GM12878 (cell line): ENCODE measurements around the gene NECAB3.

Experiments used
- BACH1 ChIP-seq: fragments of 450-650 bp; IDR thresholded peaks from 2 replicates; pipeline ENCODE4 v1.6.1; 2017; ENCODE audit warnings: mild to moderate bottlenecking, borderline replicate concordance
- CHD1 ChIP-seq: IDR thresholded peaks from 2 replicates; pipeline ENCODE4 v1.6.1; 2012; ENCODE audit warnings: low read depth, low read length, improper control_type of control experiment
- CREB1 ChIP-seq: IDR thresholded peaks from 2 replicates; pipeline ENCODE4 v1.6.1; 2012; ENCODE audit warnings: low read depth, mild to moderate bottlenecking, inconsistent platforms
- CREM ChIP-seq: IDR thresholded peaks from 2 replicates; pipeline ENCODE4 v1.6.1; 2014; ENCODE audit warnings: antibody characterized with exemption, low read depth
- CTCF ChIP-seq, 3 experiments: IDR thresholded peaks in 2 of 3; conservative IDR thresholded peaks in 1 of 3; 2 replicates each; pipeline ENCODE4 v1.5.1; 2011; ENCODE audit warnings: low read depth in 3 of 3, low read length in 3 of 3, mild to moderate bottlenecking in 3 of 3, control low read depth in 2 of 3, moderate library complexity in 2 of 3, inconsistent platforms in 1 of 3, mixed read lengths in 1 of 3; ENCODE audit not compliant: control insufficient read depth in 2 of 3, insufficient read depth in 1 of 3; ENCODE audit errors: extremely low read depth in 1 of 3
- EZH2 ChIP-seq: IDR thresholded peaks from 2 replicates; pipeline ENCODE4 v1.6.1; 2012; ENCODE audit warnings: low read depth, mild to moderate bottlenecking, control low read depth, inconsistent platforms, low read length, borderline replicate concordance; ENCODE audit not compliant: control insufficient read depth
- MEF2B ChIP-seq: fragments of 450-650 bp; IDR thresholded peaks from 2 replicates; pipeline ENCODE4 v1.6.1; 2018; ENCODE audit warnings: mild to moderate bottlenecking, moderate library complexity; ENCODE audit not compliant: partially characterized antibody, poor library complexity, severe bottlenecking
- NRF1 ChIP-seq: conservative IDR thresholded peaks from 2 replicates; pipeline ENCODE4 v1.6.1; 2011; ENCODE audit warnings: mild to moderate bottlenecking, low read depth, low read length, improper control_type of control experiment
- POLR2AphosphoS5 ChIP-seq: IDR thresholded peaks from 2 replicates; pipeline ENCODE4 v1.6.1; 2011; ENCODE audit warnings: mild to moderate bottlenecking, low read length, inconsistent platforms
- REST ChIP-seq: IDR thresholded peaks from 2 replicates; pipeline ENCODE4 v1.6.1; 2012; ENCODE audit warnings: mild to moderate bottlenecking, low read depth, low read length
- RFX5 ChIP-seq: IDR thresholded peaks from 2 replicates; pipeline ENCODE4 v1.6.1; 2011; ENCODE audit warnings: low read depth, low read length, improper control_type of control experiment
- TAF1 ChIP-seq: IDR thresholded peaks from 2 replicates; pipeline ENCODE4 v1.6.1; 2011; ENCODE audit warnings: mild to moderate bottlenecking, low read depth, low read length, borderline replicate concordance
- ZBTB33 ChIP-seq: fragments of 450-650 bp; IDR thresholded peaks from 2 replicates; pipeline ENCODE4 v1.6.1; 2017; ENCODE audit warnings: mild to moderate bottlenecking
- ZNF274 ChIP-seq: IDR thresholded peaks from one replicate; pipeline ENCODE4 v1.8.0; 2011; ENCODE audit not compliant: insufficient read length, insufficient read depth

- TF ChIP-seq MEF2B, result no peak
- no peak for TF ChIP-seq CHD1
- no peak for TF ChIP-seq REST
- TF ChIP-seq BACH1, result no peak
- TF ChIP-seq NRF1, result no peak
- TF ChIP-seq CREM, result no peak
- no peak for TF ChIP-seq RFX5
- TF ChIP-seq EZH2, result no peak
- no peak for TF ChIP-seq ZNF274
- TF ChIP-seq POLR2AphosphoS5, result no peak
- TF ChIP-seq CTCF (IDR thresholded peaks at IDR 0.05 in 2 of 3, conservative IDR thresholded peaks at IDR 0.05 in 1 of 3; ENCODE audit: control insufficient read depth in 2 of 3, extremely low read depth in 1 of 3, insufficient read depth in 1 of 3, low read depth in 3 of 3, low read length in 3 of 3), result no peak
- no peak for TF ChIP-seq ZBTB33
- no peak for TF ChIP-seq TAF1
- no peak for TF ChIP-seq CREB1
Measured at GRCh38 chr20:33654680-33655161, 19.5 kb downstream of the NECAB3 start.
